ENCODE data around the gene C16orf82.

C16orf82 gene

GRCh38 chr16:27088216-27088615 is 21.5 kb downstream of the C16orf82 start:
- DNase-seq (ENCODE audit: low spot score) (no peak), FAIRE-seq (no peak)

GRCh38 chr16:27096375-27096774 is 29.6 kb downstream of the C16orf82 start:
- no peak for FAIRE-seq

GRCh38 chr16:27097800-27098230 is 31.1 kb downstream of the C16orf82 start:
- DNase-seq (ENCODE audit: low spot score) (no peak), FAIRE-seq (no peak)

More at GRCh38 chr16:27096375-27096774, 29.6 kb downstream of the C16orf82 start:
- DNase-seq (ENCODE audit: low spot score): no peak

GRCh38 chr16:27098366-27099049 is 31.8 kb downstream of the C16orf82 start:
- FAIRE-seq (no peak), DNase-seq (ENCODE audit: low spot score) (no peak)

- DNase-seq (ENCODE audit: low spot score) (no peak), FAIRE-seq (no peak)
Observed at GRCh38 chr16:27102701-27103575, 36.2 kb downstream of the C16orf82 start.

GRCh38 chr16:27103954-27104353 is 37.2 kb downstream of the C16orf82 start:
- no peak for FAIRE-seq

GRCh38 chr16:27106305-27106704 is 39.6 kb downstream of the C16orf82 start:
- no peak for DNase-seq (ENCODE audit: low spot score)
- no peak for FAIRE-seq

More at GRCh38 chr16:27103954-27104353, 37.2 kb downstream of the C16orf82 start:
- no peak for DNase-seq (ENCODE audit: low spot score)

GRCh38 chr16:27107185-27107592 is 40.5 kb downstream of the C16orf82 start:
- DNase-seq (ENCODE audit: low spot score) (no peak), FAIRE-seq (no peak)

GRCh38 chr16:27108051-27108770 is 41.5 kb downstream of the C16orf82 start:
- no peak for DNase-seq (ENCODE audit: low spot score)
- no peak for FAIRE-seq

- FAIRE-seq: no peak
Observed at GRCh38 chr16:27108826-27109665, 42.3 kb downstream of the C16orf82 start.

GRCh38 chr16:27109666-27110523 is 43.2 kb downstream of the C16orf82 start:
- DNase-seq (ENCODE audit: low spot score): peak; percentile 85
- FAIRE-seq: no peak

More at GRCh38 chr16:27108826-27109665, 42.3 kb downstream of the C16orf82 start:
- DNase-seq (ENCODE audit: low spot score): no peak

- FAIRE-seq (no peak), DNase-seq (ENCODE audit: low spot score) (no peak)
Observed at GRCh38 chr16:27110524-27110896, 43.8 kb downstream of the C16orf82 start.

GRCh38 chr16:27111486-27111885 is 44.8 kb downstream of the C16orf82 start:
- no peak for DNase-seq (ENCODE audit: low spot score)
- no peak for FAIRE-seq

- FAIRE-seq (no peak), DNase-seq (ENCODE audit: low spot score) (no peak)
Observed at GRCh38 chr16:27112093-27112811, 45.5 kb downstream of the C16orf82 start.

GRCh38 chr16:27113341-27113841 is 46.7 kb downstream of the C16orf82 start:
- FAIRE-seq: no peak

GRCh38 chr16:27114006-27114405 is 47.3 kb downstream of the C16orf82 start:
- FAIRE-seq (no peak), DNase-seq (ENCODE audit: low spot score) (no peak)

More at GRCh38 chr16:27113341-27113841, 46.7 kb downstream of the C16orf82 start:
- no peak for DNase-seq (ENCODE audit: low spot score)

GRCh38 chr16:27118526-27118925 is 51.8 kb downstream of the C16orf82 start:
- DNase-seq (ENCODE audit: low spot score) (no peak), FAIRE-seq (no peak)

Data from urothelium cell line (cell line).